NK-92 (cell line): ENCODE results near the gene HAAO.

Experiments used
- DNase-seq: peaks from one replicate; lab custom pipeline; 2025; ENCODE audit not compliant: unreplicated experiment; lab: John Stamatoyannopoulos, UW

HAAO gene

GRCh38 chr2:42794271-42795046, 2.1 kb upstream of the HAAO start:
- DNase-seq = no peak

- no peak for DNase-seq
Measured at GRCh38 chr2:42793334-42794270, 1.2 kb upstream of the HAAO start.

GRCh38 chr2:42792087-42792582, 248 bp downstream of the HAAO start:
- DNase-seq = no peak

GRCh38 chr2:42791606-42792005, 777 bp downstream of the HAAO start:
- DNase-seq = no peak

- no peak for DNase-seq
Measured at GRCh38 chr2:42789751-42790150, 2.6 kb downstream of the HAAO start.

GRCh38 chr2:42788882-42789281, 3.5 kb downstream of the HAAO start:
- DNase-seq = no peak

- no peak for DNase-seq
Measured at GRCh38 chr2:42788478-42788793, 3.9 kb downstream of the HAAO start.

- no peak for DNase-seq
Measured at GRCh38 chr2:42787788-42788477, 4.5 kb downstream of the HAAO start.

- no peak for DNase-seq
Measured at GRCh38 chr2:42787424-42787787, 5.0 kb downstream of the HAAO start.

- no peak for DNase-seq
Measured at GRCh38 chr2:42786561-42787345, 5.6 kb downstream of the HAAO start.

GRCh38 chr2:42784204-42784880, 8.0 kb downstream of the HAAO start:
- no peak for DNase-seq

GRCh38 chr2:42783511-42783910, 8.9 kb downstream of the HAAO start:
- no peak for DNase-seq

GRCh38 chr2:42781181-42781580, 11.2 kb downstream of the HAAO start:
- DNase-seq = no peak

- DNase-seq = no peak
Measured at GRCh38 chr2:42777883-42778805, 14.2 kb downstream of the HAAO start.

- DNase-seq = no peak
Measured at GRCh38 chr2:42775810-42776209, 16.6 kb downstream of the HAAO start.

GRCh38 chr2:42775186-42775585, 17.2 kb downstream of the HAAO start:
- no peak for DNase-seq

GRCh38 chr2:42771546-42772153, 20.7 kb downstream of the HAAO start:
- DNase-seq = no peak

- DNase-seq = no peak
Measured at GRCh38 chr2:42770288-42771131, 21.9 kb downstream of the HAAO start.
